Hematopoietic multipotent progenitor cell treated with erythropoietin and hydrocortisone succinate and interleukin-3 and kit ligand, for 8 days (in vitro differentiated cells): Measurements from ENCODE around the gene DNM1L.
A peak's percentile ranks its signal among the peaks of the same experiment; 100 is the strongest.

Source experiments
- DNase-seq: peaks from one replicate; pipeline ENCODE4 v3.0.0-alpha.2; 2015

Gene DNM1L

DNA sequence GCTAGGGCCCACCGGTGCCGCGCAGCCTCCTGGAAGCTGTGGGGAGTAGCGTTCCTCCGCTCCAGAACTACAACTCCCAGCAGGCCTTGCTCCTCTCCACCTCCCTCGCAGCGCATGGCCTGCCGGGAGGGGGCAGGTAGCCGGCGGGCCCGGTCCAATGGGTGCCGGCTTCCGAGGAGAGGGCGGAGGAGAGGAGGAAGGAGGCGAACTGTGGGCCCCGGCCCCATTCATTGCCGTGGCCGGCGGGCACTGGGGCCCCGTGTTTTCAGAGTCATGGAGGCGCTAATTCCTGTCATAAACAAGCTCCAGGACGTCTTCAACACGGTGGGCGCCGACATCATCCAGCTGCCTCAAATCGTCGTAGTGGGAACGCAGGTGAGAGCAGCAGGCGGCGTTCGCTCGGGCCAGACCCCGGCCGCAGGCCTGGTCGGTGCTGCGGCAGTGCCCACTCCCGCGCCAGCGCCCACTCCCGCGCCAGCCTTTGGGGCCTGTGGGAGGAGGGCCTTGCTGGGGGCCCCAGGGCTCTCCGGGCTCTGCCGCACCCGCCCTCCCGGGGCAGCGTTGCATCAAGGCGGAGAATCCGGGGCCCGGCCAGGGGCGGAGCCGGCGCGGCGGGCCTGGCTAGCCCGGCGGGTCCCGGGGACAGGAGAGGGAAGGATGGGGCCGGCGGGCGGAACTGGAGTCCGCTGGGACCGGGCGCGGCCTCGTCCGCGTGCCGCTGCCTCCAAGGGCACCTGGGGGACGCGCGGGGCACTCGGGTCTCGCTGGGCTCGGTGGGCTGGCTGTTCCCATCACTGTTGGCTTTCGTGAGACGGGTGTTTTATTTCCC is at the start of gene DNM1L:
DNM1L (plus strand) TSS at position 211 of the 829 bp plus-strand sequence; CDS start at position 274, 63 bp downstream.
- peak; percentile 96 for DNase-seq

DNA sequence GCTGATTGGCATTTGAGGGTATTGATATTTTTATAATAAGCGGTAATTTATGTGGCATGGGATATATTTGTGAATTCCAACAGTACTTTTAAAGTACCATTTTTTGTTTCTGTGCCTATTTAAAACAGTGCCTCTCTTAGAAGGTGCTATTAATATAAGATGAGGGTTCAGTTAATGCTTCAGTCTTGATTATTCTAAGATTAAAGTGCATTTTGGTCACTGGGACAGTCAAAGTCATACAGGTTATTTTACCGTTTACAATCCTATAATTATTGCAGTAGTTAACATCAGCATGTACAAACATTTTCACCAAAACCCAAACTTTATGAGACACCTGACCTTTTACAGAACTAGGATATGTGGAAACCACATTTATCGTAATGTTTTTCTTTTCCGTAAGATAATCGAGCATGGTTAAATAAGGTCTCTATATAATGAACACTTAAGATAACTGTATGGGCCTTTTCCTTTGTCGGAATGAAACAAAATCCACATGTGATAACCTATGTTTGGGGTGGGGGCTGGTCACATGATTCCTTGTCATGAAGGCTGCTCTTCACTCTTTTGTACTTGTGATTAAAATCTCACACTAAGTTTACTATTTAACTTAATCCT is 37.7 kb upstream of the DNM1L start:
- no peak for DNase-seq

DNA sequence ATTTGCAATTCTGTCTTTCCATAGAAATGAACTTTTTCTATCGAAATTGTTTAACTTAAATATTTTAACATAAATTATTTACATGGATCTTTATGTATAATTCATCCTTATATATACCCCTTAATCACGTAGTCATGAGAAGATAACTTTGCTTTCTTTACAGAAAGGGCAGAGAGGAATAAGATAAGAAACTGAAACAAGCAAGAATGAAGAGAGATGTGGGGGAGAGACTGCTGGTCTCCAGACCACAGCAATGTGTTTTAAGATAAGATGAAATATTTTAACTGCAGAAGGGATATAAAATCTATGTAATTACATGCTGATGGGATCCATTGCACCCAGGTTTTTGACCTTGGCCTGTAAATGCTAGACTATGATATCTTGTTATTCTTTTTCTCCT is 34.7 kb upstream of the DNM1L start:
- DNase-seq, result peak; percentile 82

DNA sequence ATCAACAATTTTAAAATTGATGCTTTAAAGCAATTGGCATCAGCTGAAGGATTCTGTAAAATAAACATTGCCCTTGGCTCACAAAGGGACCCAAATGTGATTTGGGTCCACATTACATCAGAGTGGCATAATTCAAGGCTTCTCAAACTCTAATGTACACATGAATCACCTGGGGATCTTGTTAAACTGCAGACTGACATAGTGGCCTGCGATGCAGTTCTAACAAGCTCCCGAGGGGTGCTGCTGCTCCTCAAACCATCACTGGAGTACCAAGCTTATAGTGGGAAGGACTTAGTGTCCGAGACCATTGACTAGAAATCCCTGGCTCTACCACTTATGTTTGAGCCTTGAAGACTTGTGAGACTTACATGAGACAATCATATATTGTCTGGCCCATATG is 31.8 kb upstream of the DNM1L start:
- no peak for DNase-seq

DNA sequence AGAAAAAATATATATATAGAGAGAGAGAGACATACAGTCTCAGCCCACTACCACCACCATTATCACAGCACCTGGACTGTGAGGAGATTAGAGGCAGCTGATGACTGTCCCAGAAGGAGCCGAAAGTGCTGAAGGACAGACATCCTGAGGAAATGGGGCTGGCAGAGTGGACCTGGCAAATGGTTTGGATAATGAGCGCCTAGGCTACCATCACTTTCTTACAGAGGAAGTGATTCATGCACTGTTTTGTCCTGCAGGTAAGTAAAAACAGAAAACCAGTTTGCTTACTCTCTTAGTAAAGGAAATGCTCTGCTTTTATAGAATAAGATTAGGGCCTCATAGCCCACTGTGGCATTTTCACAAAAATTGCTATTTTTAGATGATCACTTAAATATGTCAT is 28.6 kb upstream of the DNM1L start:
- DNase-seq, result no peak

DNA sequence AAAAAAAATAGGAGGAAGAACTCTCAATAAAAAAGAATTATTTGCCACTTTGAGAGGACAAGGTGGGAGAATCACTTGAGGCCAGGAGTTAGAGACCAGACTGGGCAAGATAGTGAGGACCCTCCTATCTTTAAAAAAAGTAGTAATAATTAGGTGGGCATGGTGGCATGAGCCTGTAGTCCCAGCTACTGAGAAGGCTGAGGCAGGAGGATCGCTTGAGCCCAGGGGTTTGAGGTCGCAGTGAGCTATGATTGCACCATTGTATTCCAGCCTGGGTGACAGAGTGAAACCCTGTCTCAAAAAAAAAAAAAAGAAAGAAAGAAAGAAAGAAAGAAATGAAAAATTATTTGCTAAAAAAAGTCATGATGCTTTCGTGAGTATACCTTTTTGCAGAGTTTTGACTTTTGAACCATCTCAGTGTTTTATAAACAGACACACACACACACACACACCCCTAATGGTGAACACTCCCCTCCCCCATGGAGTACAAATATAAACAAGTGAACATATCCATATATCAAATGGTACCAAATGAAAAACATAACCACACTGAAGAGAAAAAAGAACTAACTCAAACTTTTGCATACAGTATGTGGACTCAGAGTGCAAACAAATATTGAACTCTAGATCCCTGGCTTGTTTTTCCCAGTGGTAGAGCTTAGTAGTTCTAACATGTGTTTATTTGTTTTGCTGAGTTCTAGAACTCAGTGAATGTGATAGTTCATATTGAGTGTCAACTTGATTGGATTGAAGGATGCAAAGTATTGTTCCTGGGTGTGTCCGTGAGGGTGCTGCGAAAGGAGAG is 27.7 kb upstream of the DNM1L start:
- DNase-seq, result no peak

DNA sequence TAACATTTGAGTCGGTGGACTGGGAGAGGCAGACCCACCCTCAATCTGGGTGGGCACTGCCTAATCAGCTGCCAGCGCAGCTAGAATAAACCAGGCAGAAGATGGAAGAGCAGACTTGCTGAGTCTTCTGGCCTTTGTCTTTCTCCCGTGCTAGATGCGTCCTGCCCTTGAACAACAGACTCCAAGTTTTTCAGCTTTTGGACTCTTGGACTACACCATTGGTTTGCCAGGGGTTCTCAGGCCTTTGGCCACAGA is 27.2 kb upstream of the DNM1L start:
- no peak for DNase-seq

DNA sequence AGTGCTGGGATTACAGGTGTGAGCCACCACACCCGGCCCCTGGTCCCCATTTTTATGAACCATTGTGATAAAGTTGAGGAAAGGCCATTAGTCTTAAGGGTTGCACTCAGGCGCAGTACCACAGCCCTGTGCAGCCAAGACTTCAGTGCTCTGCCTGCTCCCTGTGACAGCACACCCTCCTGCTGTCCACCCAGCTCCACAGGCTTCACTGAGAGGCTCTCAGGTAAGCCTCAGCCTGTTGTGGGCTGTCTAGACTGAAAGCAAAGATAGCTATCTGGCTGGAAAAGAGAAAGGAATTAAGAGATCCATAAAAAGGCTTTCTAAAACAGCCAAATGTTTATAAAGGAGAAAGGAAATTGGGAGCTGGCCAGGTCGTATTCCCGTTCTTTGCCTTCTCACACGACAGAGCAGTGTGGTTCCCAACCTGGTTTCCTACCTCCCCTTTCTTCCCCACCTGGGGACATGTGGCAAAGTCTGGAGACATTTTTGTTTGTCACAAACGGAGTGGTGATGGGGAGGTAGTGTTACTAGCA is 19.1 kb upstream of the DNM1L start:
- no peak for DNase-seq

DNA sequence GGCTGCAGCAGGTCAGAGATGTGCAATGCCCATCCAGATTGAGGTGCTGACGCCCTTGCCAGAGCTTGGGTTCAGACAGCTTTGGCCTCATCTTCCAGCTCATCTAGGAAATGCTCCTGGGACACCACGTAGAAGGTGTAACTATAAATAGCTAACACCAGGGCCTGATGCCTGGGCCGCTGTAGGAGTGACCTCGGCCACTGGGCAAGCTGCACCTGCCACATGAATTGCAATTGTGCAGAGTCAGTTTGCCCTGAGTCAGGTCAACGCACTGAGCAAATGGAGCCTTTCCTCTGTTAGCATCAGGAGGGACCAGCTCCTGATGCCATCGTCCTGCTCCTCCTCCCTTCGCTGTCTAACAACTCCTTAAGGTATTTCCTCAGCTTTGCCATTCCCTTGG is 17.4 kb upstream of the DNM1L start:
- DNase-seq, result no peak

DNA sequence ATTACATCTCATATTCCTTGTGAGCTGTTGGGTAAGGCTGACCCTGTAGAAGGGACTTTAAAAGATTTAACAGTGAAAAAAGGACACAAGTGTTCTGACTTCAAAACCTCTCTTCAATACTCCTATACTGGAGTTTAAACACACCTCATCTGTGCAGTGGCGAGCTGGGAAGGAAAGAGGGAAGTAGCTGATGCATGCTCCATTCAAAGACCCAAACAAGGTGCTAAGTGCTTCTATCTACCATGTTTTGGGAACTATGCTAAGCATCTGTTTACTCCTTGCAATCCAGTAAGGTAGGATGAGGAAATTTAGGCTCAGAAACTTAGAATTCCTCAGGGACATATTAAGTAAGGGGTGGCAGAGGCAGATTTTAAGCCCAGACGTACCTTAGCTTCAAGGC is 16.4 kb upstream of the DNM1L start:
- DNase-seq, result no peak

DNA sequence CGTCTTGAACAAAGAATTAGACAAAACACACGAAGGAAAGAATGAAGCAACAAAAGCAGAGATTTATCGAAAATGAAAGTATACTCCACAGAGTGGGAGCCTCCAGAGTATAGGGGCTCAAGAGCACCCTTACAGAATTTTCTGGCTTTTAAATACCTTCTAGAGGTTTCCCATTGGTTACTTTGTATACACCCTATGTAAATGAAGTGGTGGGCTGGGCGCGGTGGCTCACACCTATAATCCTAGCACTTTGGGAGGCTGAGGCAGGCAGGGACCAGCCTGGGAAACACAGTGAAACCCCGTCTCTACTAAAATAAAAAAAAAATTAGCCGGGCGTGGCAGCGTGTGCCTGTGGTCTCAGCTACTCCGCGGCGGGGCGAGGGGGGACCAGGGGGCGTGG is 13.1 kb upstream of the DNM1L start:
- DNase-seq, result no peak

DNA sequence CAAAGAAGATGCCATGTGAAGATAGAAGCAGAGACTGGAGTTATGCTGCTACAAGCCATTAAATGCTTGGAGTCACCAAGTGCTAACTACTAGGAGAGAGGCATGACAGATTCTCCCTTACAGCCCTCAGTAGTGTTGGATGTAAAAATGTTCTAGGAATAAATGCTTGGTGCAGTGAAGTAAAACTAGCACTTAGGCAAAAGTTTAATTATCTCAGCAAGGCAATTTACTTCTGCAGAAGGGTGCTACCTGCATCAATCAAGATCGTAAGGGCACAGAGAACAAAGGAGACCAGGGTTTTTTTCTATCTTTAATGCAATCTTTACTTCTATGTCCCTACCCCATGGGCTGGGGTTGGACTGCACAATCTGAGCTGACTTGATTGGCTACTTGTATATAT is 9.5 kb upstream of the DNM1L start:
- no peak for DNase-seq

DNA sequence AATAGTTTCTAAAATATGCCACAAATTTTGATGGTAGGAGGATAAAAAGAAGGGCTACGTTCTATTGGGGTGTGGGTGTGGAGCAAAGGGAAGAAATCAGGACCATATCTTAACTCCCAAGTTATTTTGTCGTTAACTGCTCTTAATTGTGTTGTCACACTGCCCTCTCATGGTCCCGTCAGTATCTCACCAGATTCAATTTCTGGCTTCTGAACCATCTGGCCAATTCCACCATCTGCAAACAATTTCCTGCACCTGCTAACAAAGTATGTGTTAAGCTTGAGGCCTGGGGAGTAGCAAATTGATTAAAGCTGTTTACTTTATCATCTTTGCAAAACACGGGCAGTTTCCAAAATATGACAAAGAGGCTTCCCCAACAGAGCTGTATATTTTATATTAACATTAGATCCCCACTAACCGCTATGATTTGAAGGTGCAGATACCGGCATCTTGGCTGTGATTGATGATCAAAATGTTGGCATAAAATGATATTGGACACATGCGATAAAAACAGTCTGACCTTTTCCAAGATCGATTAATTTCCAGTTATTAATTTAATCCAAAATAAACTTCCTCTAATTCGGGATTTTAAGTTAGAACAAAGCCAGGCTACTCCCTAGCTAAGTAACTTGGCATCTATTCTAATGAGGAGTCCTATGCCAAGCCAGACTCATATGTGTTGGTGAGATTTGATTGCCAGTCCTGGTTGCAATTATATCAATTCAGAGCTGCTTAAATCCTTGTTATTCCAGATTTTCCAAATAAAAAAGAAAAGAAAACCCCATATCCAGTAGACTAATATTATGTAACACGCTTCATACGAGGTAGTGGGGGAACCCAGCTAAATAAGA is 6.9 kb upstream of the DNM1L start:
- DNase-seq, result peak; percentile 70

DNA sequence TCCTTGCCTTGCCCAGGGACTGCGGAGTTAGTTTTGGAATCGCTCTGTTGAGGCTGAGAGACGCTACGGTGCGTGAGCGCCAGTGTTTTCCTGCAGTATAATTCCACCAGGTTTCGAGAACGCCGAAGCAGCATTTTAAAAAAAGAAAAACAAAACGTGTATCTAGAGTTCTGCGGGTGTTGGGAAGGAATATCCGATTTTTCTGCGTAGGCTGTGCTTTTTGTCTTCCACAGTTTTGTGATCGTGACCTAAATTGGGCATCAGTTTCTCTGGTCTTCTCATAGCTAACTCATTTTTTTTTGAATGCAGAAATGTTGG is 778 bp downstream of the DNM1L start:
- DNase-seq, result peak; percentile 19

DNA sequence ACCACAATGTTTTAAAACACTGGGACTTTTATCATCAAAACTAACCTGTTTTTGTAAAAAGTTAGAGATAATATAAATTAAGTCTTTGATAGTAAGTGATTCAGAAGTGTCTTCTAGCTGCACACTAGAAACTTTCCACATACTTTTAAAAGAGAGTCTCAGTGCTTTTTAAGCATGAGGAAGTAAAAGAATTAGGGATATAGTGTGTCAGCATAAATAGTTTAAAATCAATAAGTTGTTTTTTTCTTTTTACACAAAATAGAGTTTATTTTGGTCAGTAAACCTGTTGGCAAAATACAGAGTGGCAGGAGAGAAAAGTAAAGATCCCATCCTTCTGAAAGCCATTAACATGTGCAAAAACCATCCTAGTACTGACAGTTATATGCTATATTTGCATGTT is 1.7 kb downstream of the DNM1L start:
- DNase-seq, result no peak

DNA sequence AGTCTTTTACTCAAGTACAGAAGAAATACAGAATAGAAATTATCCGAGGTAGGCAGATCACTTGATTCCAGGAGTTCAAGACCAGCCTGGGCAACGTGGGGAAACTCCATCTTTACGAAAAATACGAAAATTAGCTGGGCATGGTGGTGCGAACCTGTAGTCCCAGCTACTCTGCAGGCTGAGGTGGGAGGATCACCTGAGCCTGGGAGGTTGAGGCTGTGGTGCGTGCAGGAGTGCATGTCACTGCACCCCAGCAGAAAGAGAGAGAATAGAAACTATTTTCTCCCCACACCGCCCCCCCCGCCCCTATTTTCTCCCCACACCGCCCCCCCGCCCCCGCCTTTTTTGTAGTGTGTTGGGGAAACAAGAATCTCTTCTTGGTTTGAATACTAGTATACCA is 2.2 kb downstream of the DNM1L start:
- no peak for DNase-seq

DNA sequence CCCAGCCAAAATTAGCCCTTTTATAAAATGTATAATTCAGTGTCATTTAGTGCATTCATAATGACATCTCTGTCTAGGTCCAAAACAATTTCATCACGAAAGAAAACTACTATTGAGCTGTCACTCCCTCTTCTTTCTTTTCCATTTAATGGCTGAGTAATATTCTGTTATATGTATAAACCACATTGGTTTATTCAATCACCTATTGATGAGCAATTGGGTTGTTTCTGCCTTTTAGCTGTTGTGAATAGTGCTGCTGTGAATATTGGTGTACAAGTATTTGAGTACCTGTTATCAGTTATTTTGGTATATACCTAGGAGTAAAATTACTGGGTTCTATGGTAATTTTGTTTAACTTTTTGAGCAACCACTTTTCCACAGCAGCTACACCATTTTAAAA is 7.2 kb downstream of the DNM1L start:
- DNase-seq, result no peak

DNA sequence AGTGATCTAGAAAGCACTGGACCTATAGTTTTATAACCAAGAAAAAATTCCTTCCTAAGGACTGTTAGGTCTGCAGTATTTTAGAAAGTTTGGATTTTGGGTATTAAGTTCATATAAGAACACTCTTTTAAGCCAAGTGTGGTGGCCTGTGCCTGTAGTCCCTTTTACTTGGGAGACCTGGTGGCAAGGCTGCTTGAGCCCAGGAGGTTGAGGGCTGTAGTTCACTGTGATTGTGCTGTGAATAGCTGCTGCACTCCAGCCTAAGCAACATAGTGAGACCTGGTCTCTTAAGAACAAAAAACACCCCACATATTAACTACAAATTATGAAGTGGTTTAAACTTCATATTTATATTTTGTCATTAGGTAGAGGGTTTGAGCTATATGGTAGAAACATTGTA is 9.7 kb downstream of the DNM1L start:
- DNase-seq, result no peak

DNA sequence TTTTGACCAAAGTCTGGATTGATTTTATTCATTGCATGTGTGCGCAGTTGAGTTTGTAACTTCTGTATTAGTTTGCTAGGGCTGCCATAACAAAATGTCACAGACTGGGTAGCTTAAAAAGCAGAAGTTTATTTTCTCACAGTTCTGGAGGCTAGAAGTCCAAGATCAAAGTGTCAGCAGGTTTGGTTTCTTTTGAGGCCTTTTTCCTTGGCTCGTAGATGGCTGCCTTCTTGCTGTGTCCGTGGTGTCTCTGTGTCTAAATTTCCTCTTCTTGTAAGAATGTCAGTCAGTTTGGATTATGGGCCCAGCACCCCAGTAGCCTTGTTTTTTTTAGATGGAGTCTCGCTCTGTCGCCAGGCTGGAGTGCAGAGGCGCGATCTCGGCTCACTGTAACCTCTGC is 11.8 kb downstream of the DNM1L start:
- no peak for DNase-seq

DNA sequence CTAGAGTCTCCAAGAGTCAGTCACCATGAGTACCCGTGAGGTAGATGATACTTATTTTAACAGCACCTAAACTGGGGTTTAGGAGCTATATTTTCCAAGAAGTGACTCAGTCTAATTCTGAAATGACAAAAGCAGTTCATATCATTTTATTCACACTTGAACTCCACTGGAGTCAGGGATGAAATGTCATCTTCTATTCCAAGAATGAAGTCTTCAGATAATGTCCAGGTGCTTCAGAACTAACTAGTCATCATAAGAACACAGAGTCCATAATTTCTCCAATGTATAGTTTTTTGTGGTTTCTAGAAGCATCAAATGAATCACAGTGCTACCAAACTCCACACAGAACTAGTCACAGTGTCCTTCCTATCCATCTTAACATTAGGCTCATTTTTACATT is 13.3 kb downstream of the DNM1L start:
- no peak for DNase-seq

DNA sequence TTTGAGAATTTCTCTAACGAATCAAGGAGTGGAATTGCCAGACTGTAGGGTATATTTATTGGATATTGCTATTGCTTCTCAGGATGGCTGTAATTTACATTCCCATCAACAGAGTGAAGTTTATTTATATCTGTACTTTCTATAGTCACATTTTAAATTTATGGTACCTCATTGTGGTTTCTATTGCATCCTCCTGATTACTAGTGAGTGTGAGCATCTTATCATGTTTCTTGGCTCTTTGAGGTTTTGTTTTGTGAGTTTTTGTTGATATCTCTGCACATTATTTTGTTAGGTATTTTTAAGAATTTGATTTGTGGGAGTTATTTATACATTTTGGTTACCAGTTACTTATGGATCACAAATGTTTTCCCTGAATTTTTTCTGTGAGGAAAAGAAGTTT is 13.9 kb downstream of the DNM1L start:
- DNase-seq, result peak; percentile 40

DNA sequence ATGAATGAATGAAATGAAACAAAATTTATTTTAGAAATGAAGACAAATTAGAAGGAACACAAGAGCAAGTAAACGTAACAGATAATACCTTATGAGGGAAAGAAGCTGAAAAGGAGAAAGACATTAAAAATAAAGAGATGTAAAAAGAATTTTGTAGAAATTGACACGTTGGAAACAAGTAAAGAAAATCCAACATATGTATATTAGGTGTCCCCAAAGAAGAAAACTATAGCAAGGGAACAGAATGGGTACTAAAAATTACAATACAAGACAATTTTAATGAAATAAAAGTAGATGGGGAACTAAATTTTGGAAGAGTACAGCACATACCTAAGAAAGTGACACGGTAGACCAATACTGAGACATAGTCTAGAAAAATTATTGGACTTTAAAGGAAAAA is 16.7 kb downstream of the DNM1L start:
- DNase-seq, result no peak

DNA sequence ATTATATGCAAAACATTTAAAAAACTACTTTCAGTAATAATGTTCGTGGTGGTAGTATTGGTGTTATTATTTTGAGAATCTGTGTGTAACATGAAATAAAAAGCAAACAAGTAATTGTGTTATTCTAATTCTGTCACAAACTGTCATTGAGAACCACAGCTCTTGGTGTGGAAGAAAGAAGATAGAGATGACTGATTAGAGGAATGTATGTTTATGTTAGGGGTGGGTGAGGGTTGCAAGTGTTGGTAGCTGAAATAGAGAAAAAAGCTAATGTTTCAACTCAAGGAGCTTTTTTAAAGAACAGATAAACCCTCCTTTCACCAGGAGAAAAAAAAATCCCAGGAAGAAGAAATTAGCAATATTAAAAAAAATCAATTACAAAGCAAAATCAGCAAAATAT is 18.3 kb downstream of the DNM1L start:
- DNase-seq, result no peak
